CD4-positive, alpha-beta T cell treated with Interleukin-4 for 4 hours (primary cell): ENCODE measurements around the gene TPM3.
"Not testable (repeated sequence)": the region's sequence is repeated elsewhere in the genome, so short reads cannot be mapped to it uniquely, and the experiment has no call there.

Source experiments
- DNase-seq: peaks from one replicate; pipeline ENCODE4 v3.0.0-alpha.2; 2020

TPM3 gene

DNA sequence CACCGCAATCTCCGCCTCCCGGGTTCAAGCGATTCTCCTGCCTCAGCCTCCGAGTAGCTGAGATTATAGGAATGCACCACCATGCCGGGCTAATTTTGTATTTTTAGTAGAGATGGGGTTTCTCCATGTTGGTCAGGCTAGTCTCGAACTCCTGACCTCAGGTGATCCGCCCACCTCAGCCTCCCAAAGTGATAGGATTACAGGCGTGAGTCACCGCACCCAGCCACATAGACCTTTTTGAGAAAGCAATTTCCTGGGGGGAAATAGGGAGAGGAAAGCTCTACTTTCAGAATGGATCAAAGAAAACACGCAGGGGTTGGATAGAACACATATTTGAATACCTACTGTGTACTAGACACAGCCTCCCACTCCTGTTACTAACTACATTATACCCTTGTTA, 13.9 kb upstream of the TPM3 start:
- not testable (repeated sequence) for DNase-seq

DNA sequence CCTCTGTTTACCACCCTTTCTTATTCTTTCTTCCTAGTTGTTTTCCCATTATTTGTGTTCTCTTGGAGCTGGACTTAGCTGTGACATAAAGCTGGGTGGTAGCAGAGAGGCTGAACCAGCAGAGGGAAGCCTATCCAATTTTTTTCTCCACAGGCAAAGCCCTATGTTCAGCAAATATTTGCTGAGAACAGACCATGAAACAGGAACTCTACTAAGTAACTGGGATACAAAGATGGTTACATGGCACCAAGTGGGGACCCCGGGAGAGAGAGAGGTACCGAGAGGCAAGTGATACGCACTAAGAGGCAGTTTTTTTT, 7.6 kb upstream of the TPM3 start:
- DNase-seq, result no peak

DNA sequence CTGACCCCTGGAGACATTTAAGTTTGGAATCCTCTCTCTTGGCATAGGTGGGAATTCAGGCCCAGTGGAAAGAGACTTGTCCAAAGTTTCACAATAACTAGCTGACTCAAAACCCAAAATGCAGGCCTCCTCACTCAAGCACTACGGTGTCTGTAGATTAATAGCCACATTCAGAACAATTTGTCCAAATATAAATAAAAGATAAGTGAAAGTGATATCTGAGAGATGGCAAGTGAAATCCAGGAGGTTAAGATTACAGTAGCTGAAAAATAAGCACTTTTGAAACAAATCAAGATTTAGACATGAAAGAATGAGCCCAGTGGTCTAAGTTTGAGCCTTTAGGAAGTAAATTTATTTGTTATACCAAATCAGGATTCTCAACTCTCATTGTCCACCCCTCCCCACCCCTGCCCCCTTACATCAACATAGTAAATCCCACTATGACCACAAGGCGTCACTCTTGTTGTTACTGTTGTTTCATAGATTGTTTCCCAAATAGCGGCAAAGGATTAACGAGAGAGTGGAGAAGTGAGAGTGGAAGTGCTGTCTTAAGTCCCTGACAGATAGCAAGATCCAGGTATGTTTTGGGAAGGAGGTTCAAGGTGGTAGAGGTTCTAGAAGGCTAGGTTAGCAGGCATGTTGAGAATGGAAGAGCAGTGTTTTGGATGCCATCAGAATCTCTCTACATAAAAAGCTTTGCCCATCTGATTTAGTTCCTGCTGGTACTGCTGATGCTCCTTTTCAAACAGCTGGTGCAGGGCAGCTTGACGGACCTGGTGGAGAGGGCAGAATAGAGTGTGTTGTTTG, 7.1 kb upstream of the TPM3 start:
- DNase-seq, result peak; percentile 57

DNA sequence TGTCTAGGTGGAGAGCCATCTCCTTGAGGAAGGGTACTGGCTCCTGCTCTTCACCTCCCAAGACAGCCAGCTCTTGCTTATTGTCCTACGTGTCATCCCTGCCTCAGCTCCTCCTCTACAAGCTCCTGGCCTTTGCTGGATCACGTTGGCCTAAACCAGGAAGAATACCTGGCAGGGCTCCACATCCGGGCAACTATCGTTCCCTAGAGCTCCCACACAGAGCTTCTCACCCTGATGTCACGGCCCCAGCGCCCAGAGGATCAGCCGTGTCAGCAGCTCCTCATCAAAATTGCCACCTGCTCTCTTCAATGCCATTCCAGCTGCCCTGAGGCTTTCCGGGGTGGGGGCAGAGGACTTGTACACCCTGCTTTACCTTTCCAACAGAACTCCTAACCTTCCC, 1.9 kb upstream of the TPM3 start:
- DNase-seq, result no peak

DNA sequence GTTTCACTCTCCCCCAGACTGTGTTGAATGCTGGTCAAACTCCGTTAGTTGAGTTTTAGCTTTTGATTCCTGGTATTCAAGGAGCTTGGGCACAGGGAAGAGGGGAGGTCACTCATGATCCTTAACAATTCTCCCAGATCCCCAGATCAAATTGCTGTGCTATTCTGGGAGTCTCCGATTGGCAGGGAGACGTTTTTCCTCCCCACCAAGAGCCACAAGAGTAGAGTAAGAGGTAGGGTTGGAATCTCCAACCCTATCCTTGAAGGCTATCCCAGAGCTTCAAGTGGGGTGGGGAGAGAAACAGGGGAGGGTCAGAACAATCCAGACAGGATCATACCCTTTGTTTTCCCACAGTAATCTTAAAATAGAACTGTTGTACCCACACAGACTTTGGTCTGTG, 576 bp upstream of the TPM3 start:
- no peak for DNase-seq

DNA sequence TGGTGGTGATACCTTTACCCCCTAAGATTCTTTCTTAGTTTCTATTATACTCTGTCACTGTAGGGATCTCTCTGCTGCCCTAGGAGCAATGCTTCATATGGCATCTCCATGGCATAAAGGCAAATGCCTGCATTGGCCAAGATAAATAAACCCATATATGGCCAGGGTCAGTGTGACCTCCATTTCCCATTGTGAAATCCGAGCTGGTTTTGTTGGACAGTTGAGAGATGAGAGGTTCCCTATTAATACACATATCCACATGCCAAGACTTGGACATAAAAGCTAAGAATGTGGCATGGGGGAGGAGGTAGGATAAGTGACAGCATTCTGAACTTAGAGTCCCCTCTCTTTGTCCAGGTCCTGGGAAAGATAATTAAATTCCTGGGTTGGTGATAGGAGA, 1.4 kb downstream of the TPM3 start:
- DNase-seq, result no peak

DNA sequence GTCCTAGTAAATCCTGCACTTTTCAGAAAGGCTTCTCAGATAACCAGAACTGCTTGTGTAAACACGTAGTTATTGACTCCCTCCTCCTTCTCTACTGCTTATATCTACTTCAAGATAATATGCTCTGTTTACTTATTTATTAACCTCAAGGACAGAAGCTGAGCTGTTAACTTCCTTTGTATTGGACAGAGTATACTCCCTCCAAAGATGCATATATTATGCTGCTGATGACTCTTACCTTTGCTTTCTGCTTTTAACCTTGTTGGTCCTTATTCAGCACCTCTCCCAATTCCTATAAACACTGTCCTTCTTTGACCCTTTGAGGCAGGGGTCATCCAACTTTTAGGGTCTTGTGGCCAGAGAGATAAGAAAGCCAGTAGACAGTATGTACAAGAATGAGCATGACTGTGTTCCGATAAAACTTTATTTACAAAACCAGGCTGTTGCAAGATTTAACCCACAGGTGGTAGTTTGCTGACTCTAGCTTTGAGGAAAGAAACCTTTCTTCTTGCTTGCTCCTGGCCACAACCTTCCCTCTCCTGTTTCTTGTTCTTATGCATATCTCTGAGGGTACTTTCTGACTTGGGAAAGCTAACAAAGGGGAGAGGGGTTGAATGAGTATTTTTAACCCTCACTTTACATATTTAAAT, 4.9 kb downstream of the TPM3 start:
- DNase-seq, result no peak

DNA sequence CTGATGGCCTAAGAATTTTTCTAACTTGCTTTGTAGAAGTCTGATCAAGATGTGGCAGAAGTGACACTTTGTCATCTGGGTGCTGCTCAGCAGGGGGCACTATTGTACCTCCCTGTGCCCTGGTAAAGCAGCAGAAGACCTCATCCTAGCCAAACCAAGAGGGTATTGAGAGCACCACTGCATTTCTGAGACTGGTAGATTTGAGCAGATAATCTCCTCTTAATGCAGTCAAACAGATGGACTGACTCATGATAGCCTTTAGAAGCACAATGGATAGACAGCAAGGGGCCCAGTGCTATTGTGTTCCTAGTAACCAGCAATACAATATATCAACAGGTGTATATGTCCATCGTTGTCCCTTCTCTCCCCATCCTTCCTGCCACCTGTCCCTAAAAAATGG, 5.7 kb downstream of the TPM3 start:
- DNase-seq, result peak; percentile 63

DNA sequence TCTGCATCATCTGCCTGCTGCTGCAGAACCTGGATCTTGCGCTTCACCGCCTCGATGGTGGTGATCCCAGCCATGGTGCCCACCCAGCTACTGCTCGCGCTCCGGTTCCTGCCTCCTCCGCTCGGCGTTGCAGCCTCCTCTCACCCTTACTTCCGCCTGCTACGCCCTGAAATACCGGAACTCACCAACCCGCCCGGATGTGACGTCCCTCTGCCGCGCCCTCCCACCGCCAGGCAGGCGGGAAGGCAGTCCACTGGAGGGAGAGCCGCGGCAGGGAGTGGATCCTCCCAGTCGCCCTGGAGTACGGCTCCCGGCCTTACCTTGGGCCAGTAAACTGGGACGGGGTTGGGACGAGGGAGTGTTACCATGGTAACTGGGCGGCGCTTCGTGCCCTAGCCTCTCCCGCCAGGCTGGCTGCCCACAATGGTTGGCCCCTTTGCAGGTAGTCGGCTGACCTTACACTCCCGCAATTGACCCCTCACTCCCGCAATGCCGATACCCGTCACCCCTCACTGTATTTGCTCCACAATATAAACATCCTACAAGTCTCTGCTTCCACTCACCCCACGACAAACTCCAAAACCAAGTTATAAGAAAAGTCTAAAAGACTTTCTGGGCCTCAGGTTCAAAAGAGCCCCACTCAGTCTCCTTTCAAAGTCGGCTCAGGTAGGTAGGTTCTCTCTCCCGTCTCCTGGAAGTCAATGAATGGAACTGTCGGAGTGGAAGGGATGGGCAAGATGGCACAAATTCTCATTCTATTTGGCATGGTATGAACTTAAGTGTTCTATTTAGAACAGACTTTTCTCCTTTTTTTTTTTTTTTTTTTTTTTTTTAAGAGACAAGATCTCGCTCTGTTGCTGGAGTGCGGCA, 8.6 kb downstream of the TPM3 start:
- peak; percentile 90 for DNase-seq

DNA sequence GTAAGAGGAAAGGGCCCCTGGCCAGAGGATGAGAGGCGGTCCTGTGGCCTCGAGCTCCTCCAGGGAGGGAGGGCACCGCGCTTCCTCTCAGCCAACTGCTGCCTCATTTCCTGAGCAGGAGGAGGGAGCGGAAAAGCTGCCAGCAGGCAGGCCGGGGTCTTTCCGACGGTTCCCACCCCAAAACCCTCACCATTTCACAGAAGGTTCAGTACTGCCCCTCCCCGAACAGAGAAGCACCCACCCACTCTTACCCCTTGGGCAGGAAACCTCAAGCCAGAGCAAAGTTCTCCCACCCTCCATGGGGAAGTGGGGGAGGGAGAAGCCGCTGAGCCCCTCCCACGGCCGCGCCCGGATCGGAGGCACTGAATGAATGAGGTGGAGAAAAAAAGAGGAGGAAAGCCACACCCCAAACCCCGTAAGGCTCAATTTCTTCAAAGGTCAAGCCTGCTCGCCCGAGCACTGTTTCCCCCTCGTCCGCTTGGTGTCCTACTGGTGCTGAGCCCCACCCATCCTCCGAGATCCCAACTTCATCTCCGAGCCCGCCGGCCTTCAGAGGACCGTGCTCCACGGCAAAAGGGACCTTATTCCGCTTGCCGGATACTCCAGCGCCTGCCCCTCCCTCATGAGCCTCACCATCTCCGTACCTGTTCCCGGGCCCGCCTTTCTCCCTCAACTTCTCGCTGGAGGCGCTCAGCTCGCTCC, 9.4 kb downstream of the TPM3 start:
- peak; percentile 72 for DNase-seq

DNA sequence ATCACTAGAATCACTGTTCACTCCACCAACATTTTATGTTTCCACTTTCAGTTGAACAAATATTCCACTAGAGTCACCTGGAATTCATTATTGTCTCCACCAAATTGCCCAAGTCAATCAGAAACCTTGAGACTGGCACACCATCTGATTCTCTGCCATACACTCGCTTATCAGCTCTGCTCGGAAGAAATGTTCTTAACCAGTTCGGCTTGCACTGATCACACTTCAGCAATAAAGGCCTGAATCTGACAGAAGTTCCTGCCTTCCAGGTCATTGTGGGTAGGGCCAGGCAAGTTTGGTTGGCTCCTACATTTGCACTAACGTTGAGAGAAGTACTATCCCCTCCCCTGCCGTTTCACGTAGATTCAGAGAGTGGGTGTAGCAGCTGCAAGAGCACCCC, 10.0 kb downstream of the TPM3 start:
- DNase-seq, result no peak

DNA sequence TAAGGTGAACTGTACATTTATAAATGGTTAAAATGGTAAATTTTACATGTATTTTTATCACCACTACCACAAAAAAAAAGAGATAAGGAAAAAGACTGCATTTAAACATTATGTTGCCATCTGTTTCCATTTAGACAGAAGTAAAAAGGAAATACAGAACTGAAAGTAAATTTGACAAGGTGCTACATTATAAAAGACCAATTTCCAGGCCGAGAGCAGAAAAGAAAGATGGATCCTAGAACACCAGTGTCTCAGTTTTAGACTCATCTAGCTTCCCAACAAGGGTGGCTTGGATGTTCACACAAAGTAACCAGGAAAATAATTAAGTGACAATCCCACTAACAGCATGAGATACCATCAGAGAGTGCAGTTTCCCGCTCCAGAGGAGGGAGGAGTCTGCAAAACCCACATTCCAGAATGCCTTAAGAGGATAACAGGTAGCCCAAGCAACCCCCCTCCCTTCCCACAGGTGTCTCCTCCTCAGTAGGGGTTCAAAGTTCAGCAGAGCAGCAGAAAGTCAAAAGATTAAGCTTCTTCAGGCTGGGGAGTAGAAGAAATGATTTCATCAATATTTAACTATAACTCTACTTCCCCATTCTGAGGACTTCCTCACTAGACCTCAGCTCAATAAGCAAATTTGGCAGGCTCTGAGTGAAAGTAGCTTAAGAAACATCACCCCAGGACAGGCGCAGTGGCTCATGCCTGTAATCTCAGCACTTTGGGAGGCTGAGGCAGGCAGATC, 11.8 kb downstream of the TPM3 start:
- DNase-seq, result peak; percentile 17

DNA sequence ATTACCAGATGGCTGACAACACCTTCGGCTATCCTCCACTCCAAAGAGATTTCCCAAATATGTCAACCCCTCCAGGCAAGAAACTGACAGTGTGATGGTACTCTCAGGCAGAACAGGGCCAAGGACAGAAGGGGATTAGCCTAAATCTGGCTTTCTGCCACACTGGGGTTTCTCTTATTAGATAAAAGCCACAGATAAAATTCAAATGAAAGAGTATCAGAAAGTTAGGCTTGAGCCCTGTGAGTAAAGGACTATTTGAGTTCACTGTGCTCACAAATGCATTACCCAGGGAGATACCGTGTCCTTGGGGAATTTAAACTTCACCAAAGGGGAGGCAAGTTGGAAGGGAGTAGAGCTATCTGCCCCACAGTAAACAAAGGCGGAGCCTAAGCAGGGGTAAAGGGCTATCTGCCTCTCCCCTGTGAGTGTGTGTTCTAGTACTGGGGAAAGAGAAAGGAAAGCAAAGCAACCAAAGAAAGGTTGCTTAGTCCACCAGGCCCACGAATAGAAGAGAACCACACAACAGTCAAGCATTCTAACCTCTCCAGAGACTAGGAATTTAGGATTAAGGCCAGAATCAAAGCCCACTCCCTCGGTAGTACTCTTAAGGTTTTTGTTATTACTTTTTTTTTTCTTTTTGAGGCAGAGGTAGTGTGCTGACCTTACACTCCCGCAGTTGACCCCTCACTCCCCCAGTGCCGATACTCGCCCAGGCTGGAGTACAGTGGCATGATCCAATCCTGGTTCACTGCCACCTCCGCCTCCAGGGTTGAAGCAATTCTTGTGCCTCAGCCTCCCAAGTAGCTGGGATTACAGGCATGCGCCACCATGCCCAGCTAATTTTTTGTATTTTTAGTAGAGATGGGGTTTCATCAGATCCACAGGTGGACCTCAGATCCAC, 12.7 kb downstream of the TPM3 start:
- DNase-seq, result peak; percentile 30

DNA sequence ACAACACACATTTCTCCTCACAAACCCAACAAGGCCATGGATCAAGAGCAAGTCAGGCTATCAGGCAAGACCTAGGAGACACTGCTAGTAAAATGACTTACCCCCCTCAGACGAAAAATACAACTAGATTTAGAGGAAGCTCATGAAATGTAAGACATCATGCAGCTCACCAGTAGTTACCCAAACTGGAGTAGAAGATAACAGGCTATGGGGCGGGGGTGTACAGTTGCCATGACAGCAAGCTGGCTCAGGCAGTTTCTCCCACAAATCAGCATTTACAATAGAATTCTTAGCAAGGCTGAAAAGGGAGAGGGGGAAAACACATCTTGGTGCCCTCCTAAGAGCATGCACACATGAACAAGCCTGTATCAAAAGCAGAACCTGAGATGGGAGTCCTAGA, 13.9 kb downstream of the TPM3 start:
- peak; percentile 11 for DNase-seq

DNA sequence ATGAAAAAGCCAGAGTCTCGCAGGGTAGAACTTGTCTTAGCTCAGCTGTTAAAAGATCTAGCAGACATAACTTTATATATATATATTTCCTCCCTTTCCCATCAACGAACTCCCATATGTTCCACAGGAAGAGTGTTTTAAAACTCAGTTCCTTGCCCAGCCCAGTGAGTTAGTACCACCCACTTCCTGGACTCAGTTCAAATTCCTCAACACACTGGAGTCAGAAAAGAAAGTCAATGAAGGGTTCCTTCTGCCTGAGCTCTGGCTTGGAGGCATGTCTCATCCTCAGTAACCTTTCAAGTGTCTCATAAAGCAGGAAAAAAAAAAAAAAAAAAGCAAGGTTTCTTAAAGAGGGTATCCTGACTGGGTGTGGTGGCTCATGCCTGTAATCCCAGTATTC, 15.6 kb downstream of the TPM3 start:
- DNase-seq, result peak; percentile 13

DNA sequence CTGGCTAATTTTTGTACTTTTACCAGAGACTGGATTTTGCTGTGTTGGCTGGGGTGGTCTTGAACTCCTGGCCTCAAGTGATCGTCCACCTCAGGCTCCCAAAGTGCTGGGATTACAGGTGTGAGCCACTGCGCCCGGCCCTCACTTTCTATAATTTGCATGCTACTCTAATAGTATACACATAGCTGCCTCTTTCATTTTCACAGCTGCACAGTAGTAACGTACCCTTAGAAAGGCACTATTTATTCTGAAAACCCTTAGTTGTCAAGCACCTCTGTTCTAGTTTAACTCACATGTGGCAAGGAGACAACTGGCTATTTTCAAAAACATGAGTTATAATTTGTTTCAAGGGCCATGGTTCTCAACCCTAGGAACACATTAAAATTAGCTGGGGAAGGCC, 17.2 kb downstream of the TPM3 start:
- DNase-seq, result no peak

DNA sequence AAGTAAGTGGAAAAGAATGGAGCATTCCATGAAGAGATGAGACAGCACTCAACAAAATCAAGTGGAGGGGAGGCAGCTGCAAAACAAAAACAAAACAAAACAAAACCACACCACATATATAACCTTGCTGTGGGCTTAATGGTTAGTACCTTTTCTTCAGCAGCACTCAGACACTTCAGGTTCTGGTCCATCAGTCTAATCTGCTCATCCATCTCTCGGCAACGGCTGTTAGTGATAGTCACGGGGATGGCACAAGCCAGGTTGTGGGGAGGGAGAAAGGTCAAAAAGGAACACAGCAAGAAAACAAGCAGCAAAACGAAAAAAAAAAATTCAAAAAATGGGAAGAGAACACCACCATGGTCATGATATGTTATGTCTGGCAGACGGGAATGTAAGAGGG, 20.0 kb downstream of the TPM3 start:
- no peak for DNase-seq

DNA sequence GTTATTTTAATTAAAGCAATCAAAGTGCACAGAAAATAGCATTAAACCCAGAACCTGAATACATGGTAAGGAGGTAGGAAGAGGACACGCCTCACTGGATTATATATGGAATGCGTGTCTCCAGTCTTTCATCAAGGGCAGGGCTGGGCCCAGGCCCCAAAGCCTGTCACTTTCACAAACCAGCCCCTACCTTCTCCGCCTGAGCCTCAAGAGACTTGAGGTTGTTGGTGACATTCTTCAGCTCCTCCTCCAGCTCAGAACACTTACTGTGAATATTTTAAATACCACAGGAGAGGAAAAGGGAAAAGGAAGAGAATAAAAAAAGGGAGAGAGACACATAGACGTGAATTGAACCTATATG, 20.7 kb downstream of the TPM3 start:
- no peak for DNase-seq

DNA sequence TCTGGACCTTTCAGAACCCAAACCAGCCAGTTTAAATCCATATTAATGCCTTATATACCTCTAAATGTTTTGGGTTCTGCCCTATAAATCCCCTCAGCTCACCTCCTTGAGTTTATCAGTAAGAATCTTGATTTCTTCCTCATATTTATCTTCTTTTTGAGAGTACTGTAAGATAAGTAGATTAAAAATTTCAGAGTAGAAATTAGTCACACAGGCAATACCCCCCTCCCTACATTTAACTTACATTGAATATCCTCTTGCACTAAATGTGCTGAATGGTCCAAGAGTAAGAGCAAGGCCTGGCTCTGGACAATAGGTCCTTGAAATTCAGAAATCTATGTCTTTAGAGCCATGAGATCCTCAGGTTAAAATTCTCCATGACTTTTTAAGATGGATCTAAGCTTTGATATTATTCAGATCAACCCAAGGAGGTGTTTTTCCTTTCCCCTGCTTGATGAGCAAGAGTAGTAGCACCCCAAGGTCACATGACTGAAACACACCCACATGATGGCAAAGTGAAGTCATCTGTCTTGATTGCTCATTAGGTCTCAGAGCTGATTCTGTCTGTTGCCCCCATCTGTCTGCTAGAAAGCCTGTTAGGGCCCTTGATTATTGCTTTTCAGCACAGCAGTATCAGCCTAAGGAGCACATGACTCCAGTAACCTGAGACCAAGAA, 21.2 kb downstream of the TPM3 start:
- DNase-seq, result peak; percentile 41

DNA sequence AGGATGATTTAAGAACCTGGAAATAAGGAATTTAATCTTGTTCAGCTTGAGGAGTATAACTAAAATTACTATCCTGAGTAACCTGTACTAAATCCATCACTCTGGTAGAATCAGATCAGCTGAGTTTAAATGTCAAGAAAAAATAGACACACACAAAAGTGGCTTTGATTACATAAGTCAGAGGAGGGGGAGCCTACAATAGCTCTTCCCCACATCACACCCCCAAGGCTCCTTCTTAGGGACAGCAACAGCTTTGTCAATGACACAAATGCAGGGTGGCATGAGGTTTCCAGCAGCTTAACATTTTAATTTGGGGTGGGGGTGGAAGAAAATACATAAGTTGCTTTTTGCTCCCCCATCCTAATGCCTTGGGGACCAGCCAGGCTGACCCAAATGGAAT, 24.4 kb downstream of the TPM3 start:
- DNase-seq, result no peak

DNA sequence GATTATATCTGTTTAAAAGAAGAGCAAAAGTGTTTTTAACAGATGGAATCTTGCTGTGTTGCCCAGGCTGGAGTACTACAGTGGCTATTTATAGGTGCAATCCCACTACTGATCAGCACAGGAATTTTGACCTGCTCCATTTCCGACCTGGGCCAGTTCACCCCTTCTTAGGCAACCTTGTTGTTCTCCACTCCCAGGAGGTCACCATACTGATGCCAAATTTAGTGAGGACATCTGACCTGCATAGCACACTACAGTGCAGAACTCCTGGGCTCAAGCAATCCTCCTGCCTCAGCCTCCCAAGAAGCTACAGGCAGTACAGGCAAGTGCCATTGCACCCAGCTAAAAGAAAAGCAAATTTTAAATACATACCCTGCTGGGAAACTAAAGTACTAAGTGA, 25.7 kb downstream of the TPM3 start:
- DNase-seq, result no peak
